Ovary (tissue), 3 donors: ENCODE measurements around the gene P4HB.

ENCODE experiments used
- POLR2A ChIP-seq: fragments of 450-650 bp; IDR thresholded peaks from one replicate; pipeline ENCODE4 v1.6.1; 2017; ENCODE audit warnings: antibody characterized with exemption, mild to moderate bottlenecking, moderate library complexity
- TF ChIP-seq, protein P1 (sequence below), 3 donors: fragments of 450-650 bp in 2 of 3; fragments of 200-600 bp in 1 of 3; IDR thresholded peaks; one replicate each; pipeline versions ENCODE4 v1.5.1 to v1.8.0; 2016 to 2022; ENCODE audit warnings: antibody characterized with exemption in 3 of 3, mild to moderate bottlenecking in 1 of 3
- donor health status: DM: no; HTN: no; CAD: no.

DNA sequence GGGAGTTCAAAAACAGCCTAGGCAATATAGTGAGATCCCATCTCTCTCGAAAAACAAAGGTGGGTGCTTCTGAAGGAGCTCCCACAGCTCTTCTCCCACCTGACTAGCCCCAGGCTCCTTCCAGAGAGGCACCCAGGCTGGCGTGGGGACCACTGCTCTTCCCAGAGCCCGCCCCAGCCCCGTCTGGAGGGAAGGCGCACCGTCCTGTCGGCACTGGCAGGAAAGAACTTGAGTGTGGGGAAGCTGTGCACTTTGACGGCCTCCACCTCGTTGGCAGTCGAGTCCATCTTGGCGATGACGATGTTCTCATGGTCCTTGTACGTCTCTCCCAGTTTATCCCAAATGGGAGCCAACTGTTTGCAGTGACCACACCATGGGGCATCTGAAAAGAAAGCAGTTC lies 15.0 kb downstream of the P4HB start:
- TF ChIP-seq, protein P1, sequence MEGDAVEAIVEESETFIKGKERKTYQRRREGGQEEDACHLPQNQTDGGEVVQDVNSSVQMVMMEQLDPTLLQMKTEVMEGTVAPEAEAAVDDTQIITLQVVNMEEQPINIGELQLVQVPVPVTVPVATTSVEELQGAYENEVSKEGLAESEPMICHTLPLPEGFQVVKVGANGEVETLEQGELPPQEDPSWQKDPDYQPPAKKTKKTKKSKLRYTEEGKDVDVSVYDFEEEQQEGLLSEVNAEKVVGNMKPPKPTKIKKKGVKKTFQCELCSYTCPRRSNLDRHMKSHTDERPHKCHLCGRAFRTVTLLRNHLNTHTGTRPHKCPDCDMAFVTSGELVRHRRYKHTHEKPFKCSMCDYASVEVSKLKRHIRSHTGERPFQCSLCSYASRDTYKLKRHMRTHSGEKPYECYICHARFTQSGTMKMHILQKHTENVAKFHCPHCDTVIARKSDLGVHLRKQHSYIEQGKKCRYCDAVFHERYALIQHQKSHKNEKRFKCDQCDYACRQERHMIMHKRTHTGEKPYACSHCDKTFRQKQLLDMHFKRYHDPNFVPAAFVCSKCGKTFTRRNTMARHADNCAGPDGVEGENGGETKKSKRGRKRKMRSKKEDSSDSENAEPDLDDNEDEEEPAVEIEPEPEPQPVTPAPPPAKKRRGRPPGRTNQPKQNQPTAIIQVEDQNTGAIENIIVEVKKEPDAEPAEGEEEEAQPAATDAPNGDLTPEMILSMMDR (IDR thresholded peaks at IDR 0.05): no peak
- TF ChIP-seq POLR2A: no peak
